SU-DHL-6 (cell line): ENCODE measurements around the gene CRACR2A.

Source experiments
- H2AFZ ChIP-seq: fragments of 200-600 bp; sonication (generic); 2 replicates; pipeline ENCODE4 v1.6.1; 2014; ENCODE audit warnings: low read depth, mild to moderate bottlenecking, moderate library complexity, mixed read lengths, antibody characterized with exemption, low read length; ENCODE audit not compliant: severe bottlenecking
- H3F3A ChIP-seq: fragments of 200-600 bp; shearing (Covaris generic); 2 replicates; pipeline ENCODE4 v1.6.0; 2016; ENCODE audit warnings: antibody characterized with exemption, mild to moderate bottlenecking; ENCODE audit not compliant: insufficient read depth
- H3K27ac ChIP-seq: fragments of 200-600 bp; sonication (generic); 2 replicates; pipeline ENCODE4 v1.5.1; 2016; ENCODE audit warnings: low read depth, mild to moderate bottlenecking, low read length, moderate library complexity, mixed read lengths
- H3K27me3 ChIP-seq: fragments of 200-600 bp; sonication (generic), shearing (Covaris generic); 2 replicates; pipeline ENCODE4 v1.6.0; 2014; ENCODE audit warnings: mild to moderate bottlenecking, low read length
- H3K36me3 ChIP-seq: fragments of 200-600 bp; sonication (generic); 2 replicates; pipeline ENCODE4 v1.6.1; 2014; ENCODE audit warnings: mild to moderate bottlenecking, low read length, mixed read lengths
- H3K4me2 ChIP-seq: fragments of 300-600, 200-600 bp; shearing (Covaris generic), sonication (generic); 2 replicates; pipeline ENCODE4 v1.6.0; 2014; ENCODE audit warnings: low read length, low read depth, mild to moderate bottlenecking; ENCODE audit not compliant: poor library complexity, severe bottlenecking
- H3K4me3 ChIP-seq: fragments of 200-600 bp; sonication (generic); 2 replicates; pipeline ENCODE4 v1.5.1; 2014; ENCODE audit warnings: antibody characterized with exemption, low read length, mild to moderate bottlenecking, mixed read lengths; ENCODE audit not compliant: insufficient read depth, poor library complexity, severe bottlenecking
- H3K79me2 ChIP-seq: fragments of 200-600 bp; sonication (generic); 2 replicates; pipeline ENCODE4 v1.6.1; 2014; ENCODE audit warnings: mild to moderate bottlenecking, low read length, moderate library complexity; ENCODE audit not compliant: insufficient read depth
- H3K9ac ChIP-seq: fragments of 200-600 bp; sonication (generic); 2 replicates; pipeline ENCODE4 v1.7.0; 2014; ENCODE audit warnings: mild to moderate bottlenecking, low read length
- H3K9me2 ChIP-seq: fragments of 200-600 bp; sonication (generic); replicated peaks from 2 replicates; pipeline ENCODE4 v1.6.1; 2014; ENCODE audit warnings: low read length; ENCODE audit not compliant: insufficient read depth
- H3K9me3 ChIP-seq: fragments of 200-600 bp; sonication (generic); 2 replicates; pipeline ENCODE4 v1.6.1; 2014; ENCODE audit warnings: low read length, mixed read lengths; ENCODE audit not compliant: insufficient read depth
- H4K20me1 ChIP-seq: fragments of 200-600 bp; sonication (generic); 2 replicates; pipeline ENCODE4 v1.6.1; 2014; ENCODE audit warnings: low read depth, mild to moderate bottlenecking, antibody characterized with exemption, low read length, moderate library complexity, mixed read lengths
- EZH2phosphoT487 ChIP-seq: fragments of 200-600 bp; sonication (generic), shearing (Covaris generic); conservative IDR thresholded peaks from 2 replicates; pipeline ENCODE4 v1.6.1; 2018; ENCODE audit warnings: mild to moderate bottlenecking, antibody characterized with exemption, low read length, moderate library complexity, mixed read lengths
- TF ChIP-seq, protein P1 (sequence below): fragments of 200-600 bp; sonication (generic); IDR thresholded peaks from one replicate; pipeline ENCODE4 v1.5.1; 2017; ENCODE audit warnings: antibody characterized with exemption, mild to moderate bottlenecking, low read length, moderate library complexity; ENCODE audit not compliant: insufficient read depth, poor library complexity, severe bottlenecking

Gene CRACR2A

DNA sequence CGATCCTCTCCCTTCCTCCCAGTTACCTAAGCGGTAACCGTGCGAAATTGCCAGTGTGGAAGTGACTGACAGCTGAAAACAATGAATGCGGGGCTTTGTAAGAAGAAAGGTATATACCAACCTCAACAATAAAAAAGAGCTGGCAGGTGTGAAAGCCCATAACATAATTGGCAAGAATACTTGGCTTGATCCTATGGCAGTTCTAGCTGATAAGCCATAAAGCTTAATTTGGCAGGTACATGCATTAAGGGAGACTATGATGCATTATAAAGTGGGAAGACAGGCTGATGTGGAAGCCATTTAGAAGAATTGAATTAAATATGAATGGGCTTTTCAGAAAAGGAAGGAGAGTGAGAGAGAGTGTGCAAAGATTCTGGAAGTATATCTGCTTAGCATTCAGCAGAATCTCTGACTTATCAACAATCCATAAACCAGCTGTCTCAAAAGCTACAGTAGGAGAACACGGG, 71.3 kb downstream of the CRACR2A start:
- H3K79me2 ChIP-seq, result no peaks in the 10 kb centered on the region
- no peaks in the 10 kb centered on the region for H4K20me1 ChIP-seq
- H3K27me3 ChIP-seq, result no peaks in the 10 kb centered on the region
- H3K4me3 ChIP-seq, result no peak overlapping the region
- no peaks in the 10 kb centered on the region for H3F3A ChIP-seq
- no peaks in the 10 kb centered on the region for H3K9me2 ChIP-seq
- TF ChIP-seq EZH2phosphoT487, result no peak
- TF ChIP-seq, protein P1, sequence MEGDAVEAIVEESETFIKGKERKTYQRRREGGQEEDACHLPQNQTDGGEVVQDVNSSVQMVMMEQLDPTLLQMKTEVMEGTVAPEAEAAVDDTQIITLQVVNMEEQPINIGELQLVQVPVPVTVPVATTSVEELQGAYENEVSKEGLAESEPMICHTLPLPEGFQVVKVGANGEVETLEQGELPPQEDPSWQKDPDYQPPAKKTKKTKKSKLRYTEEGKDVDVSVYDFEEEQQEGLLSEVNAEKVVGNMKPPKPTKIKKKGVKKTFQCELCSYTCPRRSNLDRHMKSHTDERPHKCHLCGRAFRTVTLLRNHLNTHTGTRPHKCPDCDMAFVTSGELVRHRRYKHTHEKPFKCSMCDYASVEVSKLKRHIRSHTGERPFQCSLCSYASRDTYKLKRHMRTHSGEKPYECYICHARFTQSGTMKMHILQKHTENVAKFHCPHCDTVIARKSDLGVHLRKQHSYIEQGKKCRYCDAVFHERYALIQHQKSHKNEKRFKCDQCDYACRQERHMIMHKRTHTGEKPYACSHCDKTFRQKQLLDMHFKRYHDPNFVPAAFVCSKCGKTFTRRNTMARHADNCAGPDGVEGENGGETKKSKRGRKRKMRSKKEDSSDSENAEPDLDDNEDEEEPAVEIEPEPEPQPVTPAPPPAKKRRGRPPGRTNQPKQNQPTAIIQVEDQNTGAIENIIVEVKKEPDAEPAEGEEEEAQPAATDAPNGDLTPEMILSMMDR, result no peak
- H3K9ac ChIP-seq, result no peak overlapping the region
- no peak overlapping the region for H2AFZ ChIP-seq
- no peaks in the 10 kb centered on the region for H3K9me3 ChIP-seq
- H3K36me3 ChIP-seq, result no peaks in the 10 kb centered on the region
- no peak overlapping the region for H3K27ac ChIP-seq
- no peak overlapping the region for H3K4me2 ChIP-seq

DNA sequence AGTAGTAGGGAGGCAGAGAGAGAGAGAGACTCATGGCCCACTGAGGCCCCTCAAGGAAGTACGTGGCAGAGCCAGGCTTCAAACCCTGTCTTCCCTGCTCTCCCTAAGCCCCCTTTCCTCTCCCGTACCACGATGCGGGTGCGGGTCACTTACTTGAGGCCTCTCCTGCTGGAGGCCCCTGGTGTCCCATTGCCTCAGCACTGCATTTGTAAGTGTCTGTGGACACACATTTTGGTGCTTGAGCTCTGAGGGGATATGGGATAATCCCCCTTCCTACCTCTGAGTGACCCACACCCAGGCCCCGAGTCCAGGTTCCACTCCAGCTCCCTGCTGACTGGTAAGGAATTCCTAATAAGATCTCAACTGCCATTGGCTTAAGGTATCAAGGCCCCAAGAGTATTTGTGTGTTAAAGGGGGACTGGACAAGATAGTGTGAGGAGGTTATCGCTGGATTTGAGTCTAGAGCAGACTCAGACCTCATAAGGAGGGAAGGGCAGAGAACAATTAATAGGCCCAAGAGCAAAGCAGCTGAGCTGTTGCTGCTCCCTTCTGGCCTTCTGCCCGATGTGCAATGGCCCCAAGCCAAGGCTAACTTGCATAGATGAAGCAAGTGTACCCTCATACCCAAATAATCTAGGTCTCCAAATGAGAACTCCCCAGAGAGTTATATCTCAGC, 71.9 kb downstream of the CRACR2A start:
- Histone ChIP-seq H2AFZ (no peak overlapping the region), H3K4me3 (no peak overlapping the region), H3K9me3 (no peaks in the 10 kb centered on the region), H3K9ac (no peak overlapping the region), H3K36me3 (no peaks in the 10 kb centered on the region), H3F3A (no peaks in the 10 kb centered on the region), H4K20me1 (no peaks in the 10 kb centered on the region), H3K9me2 (no peaks in the 10 kb centered on the region), H3K79me2 (no peaks in the 10 kb centered on the region), H3K27ac (no peak overlapping the region), H3K4me2 (no peak overlapping the region), H3K27me3 (no peaks in the 10 kb centered on the region)
- TF ChIP-seq, protein P1, result no peak
- no peak for TF ChIP-seq EZH2phosphoT487

DNA sequence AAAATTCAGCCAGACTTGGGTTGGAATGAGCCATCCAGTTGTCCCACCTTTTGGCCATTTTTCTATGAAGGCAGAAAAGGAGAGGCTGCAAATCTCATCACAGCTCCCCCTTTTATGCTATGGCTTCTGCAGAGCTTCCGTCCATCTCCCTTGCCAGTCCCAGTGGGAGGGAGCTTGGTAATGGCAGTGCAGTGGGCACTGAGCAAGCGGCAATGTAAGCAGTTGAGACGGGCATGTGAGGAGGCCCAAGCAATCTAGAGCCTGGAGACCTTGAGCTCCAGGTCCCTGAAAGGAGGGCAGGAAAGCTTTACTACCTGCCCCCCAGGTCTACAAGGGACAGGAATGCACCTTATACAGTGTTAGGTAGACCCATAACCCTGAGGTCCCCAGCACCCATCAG, 73.1 kb downstream of the CRACR2A start:
- H3F3A ChIP-seq, result no peaks in the 10 kb centered on the region
- H3K36me3 ChIP-seq, result no peaks in the 10 kb centered on the region
- H3K79me2 ChIP-seq, result no peaks in the 10 kb centered on the region
- no peak overlapping the region for H3K4me2 ChIP-seq
- no peak overlapping the region for H3K4me3 ChIP-seq
- H2AFZ ChIP-seq, result no peak overlapping the region
- no peaks in the 10 kb centered on the region for H3K27me3 ChIP-seq
- no peaks in the 10 kb centered on the region for H3K9me2 ChIP-seq
- H3K27ac ChIP-seq, result no peak overlapping the region
- TF ChIP-seq EZH2phosphoT487, result no peak
- TF ChIP-seq, protein P1, result no peak
- H4K20me1 ChIP-seq, result no peaks in the 10 kb centered on the region
- H3K9ac ChIP-seq, result no peak overlapping the region
- H3K9me3 ChIP-seq, result no peaks in the 10 kb centered on the region
